DND-41 (cell line): ENCODE measurements around the gene CCDC18.

Experiments
- ATAC-seq: fragments of 200-7000 bp; cut with Tn5 transposase; 3 replicates; pipeline ENCODE4 v1.9.1; 2021; ENCODE audit warnings: low read depth; ENCODE audit not compliant: insufficient read depth
- DNase-seq: peaks from one replicate; pipeline ENCODE4 v3.0.0-alpha.2; 2020
- H2AFZ ChIP-seq: 2 replicates; pipeline ENCODE4 v1.6.0; 2012; ENCODE audit warnings: low read depth, low read length
- H3K27ac ChIP-seq: 2 replicates; pipeline ENCODE4 v1.5.1; 2012; ENCODE audit warnings: low read length, inconsistent platforms
- H3K27me3 ChIP-seq: fragments of 200-600 bp; sonication (generic); 2 replicates; pipeline ENCODE4 v1.6.0; 2012; ENCODE audit warnings: low read length, mild to moderate bottlenecking, inconsistent platforms; ENCODE audit not compliant: insufficient read depth, poor library complexity
- H3K36me3 ChIP-seq: 2 replicates; pipeline ENCODE4 v1.5.1; 2012; ENCODE audit warnings: low read length, inconsistent platforms; ENCODE audit not compliant: insufficient read depth
- H3K4me1 ChIP-seq: 2 replicates; pipeline ENCODE4 v1.5.1; 2012; ENCODE audit warnings: mild to moderate bottlenecking, low read length; ENCODE audit not compliant: insufficient read depth
- H3K4me2 ChIP-seq: 2 replicates; pipeline ENCODE4 v1.6.0; 2012; ENCODE audit warnings: mild to moderate bottlenecking, moderate library complexity, low read length, inconsistent platforms; ENCODE audit not compliant: insufficient read depth
- H3K4me3 ChIP-seq, 2 experiments: fragments of 200-600 bp in 1 of 2; shearing (Covaris generic) in 1 of 2; 2 replicates each; pipeline ENCODE4 v1.5.1; 2012 to 2016; ENCODE audit warnings: inconsistent platforms in 2 of 2, low read length in 2 of 2, mild to moderate bottlenecking in 2 of 2, low read depth in 1 of 2, moderate library complexity in 1 of 2
- H3K79me2 ChIP-seq: 2 replicates; pipeline ENCODE4 v1.6.0; 2012; ENCODE audit warnings: low read length, inconsistent platforms; ENCODE audit not compliant: insufficient read depth
- H3K9ac ChIP-seq: 2 replicates; pipeline ENCODE4 v1.6.0; 2012; ENCODE audit warnings: low read depth, mild to moderate bottlenecking, inconsistent platforms, low read length, moderate library complexity
- H3K9me3 ChIP-seq: 2 replicates; pipeline ENCODE4 v1.5.1; 2012; ENCODE audit warnings: low read length, moderate library complexity, mild to moderate bottlenecking, inconsistent platforms; ENCODE audit not compliant: insufficient read depth, severe bottlenecking
- H4K20me1 ChIP-seq: 2 replicates; pipeline ENCODE4 v1.6.0; 2012; ENCODE audit warnings: low read length; ENCODE audit not compliant: insufficient read depth
- CTCF ChIP-seq: IDR thresholded peaks from 2 replicates; pipeline ENCODE4 v1.5.1; 2012; ENCODE audit warnings: borderline replicate concordance, low read length, moderate library complexity, mild to moderate bottlenecking; ENCODE audit not compliant: poor library complexity, severe bottlenecking; ENCODE audit errors: extremely low read depth
- EZH2 ChIP-seq: IDR thresholded peaks from 3 replicates; pipeline ENCODE4 v1.6.1; 2012; ENCODE audit warnings: borderline replicate concordance, low read depth, mild to moderate bottlenecking, moderate library complexity, low read length, inconsistent platforms; ENCODE audit not compliant: severe bottlenecking

Gene CCDC18

DNA sequence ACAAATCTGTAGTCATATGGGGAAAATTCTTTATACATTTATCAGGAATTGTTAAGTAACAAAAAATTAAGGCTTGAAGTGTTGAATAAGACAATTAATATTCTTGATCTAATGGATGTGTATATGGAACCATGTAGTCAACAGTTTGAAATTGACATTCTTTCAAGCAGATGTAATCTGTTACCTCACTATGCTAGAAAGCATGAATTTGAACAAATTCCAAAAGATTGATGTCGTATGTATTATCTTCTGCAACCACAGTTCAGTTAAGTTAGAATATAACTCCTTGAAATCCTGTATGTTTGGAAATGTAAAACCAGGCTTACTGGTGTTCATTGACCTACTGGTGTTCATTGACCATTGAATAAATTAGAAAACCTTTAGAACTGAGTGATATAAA, 16.1 kb downstream of the CCDC18 start:
- no peak overlapping the region for H3K4me2 ChIP-seq
- H3K79me2 ChIP-seq = no peaks in the 10 kb centered on the region
- no peak overlapping the region for H3K27ac ChIP-seq
- no peak overlapping the region for H3K9ac ChIP-seq
- ATAC-seq (no peak), DNase-seq (no peak)
- TF ChIP-seq CTCF = no peak
- TF ChIP-seq EZH2 = no peak
- no peaks in the 10 kb centered on the region for H4K20me1 ChIP-seq
- H3K4me3 ChIP-seq = no peak overlapping the region
- H3K36me3 ChIP-seq = peaks cover 76% of the 10 kb centered on the region
- no peaks in the 10 kb centered on the region for H3K9me3 ChIP-seq
- no peak overlapping the region for H2AFZ ChIP-seq
- H3K4me1 ChIP-seq = no peaks in the 10 kb centered on the region
- no peaks in the 10 kb centered on the region for H3K27me3 ChIP-seq

DNA sequence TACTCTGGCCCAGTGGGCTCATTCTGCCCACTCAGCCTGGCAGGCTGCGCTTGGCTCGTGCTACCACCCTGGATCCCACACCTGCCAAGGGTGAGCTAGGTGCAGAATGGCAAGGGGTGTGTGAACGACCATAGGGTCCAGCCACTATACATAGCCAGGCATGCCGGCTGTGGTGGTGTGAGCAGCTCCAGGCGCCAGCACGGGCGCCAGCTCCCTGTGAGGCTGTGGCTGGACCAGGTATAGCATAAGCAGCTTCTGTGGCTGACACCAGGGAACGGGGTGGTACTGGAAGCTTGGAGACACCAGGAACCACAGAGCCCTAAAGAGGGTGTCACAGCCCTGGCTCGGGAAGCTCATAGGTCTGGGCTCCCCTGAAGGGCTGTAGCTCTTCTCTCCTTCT, 18.6 kb downstream of the CCDC18 start:
- Histone ChIP-seq H3K27ac (no peak overlapping the region), H3K4me1 (no peaks in the 10 kb centered on the region), H3K4me3 (no peak overlapping the region), H2AFZ (no peak overlapping the region), H3K9me3 (no peaks in the 10 kb centered on the region), H3K79me2 (no peaks in the 10 kb centered on the region), H3K27me3 (no peaks in the 10 kb centered on the region), H3K4me2 (no peak overlapping the region), H3K9ac (no peak overlapping the region), H4K20me1 (no peaks in the 10 kb centered on the region), H3K36me3 (peaks cover 87% of the 10 kb centered on the region)
- no peak for ATAC-seq
- no peak for TF ChIP-seq EZH2
- TF ChIP-seq CTCF = no peak
- DNase-seq = no peak

- Histone ChIP-seq H3K27me3 (no peaks in the 10 kb centered on the region), H3K27ac (no peak overlapping the region), H3K79me2 (no peaks in the 10 kb centered on the region), H3K9me3 (no peaks in the 10 kb centered on the region), H2AFZ (no peak overlapping the region), H3K9ac (no peak overlapping the region), H3K4me1 (no peaks in the 10 kb centered on the region), H3K4me3 (no peak overlapping the region), H4K20me1 (no peaks in the 10 kb centered on the region), H3K36me3 (peaks cover 85% of the 10 kb centered on the region), H3K4me2 (no peak overlapping the region)
- ATAC-seq (no peak), DNase-seq (no peak)
- TF ChIP-seq CTCF (no peak), EZH2 (no peak)
Observed at GRCh38 chr1:93200086-93200620, 19.6 kb downstream of the CCDC18 start.

GRCh38 chr1:93200714-93201113, 20.2 kb downstream of the CCDC18 start:
- Histone ChIP-seq H3K4me2 (no peak overlapping the region), H2AFZ (no peak overlapping the region), H3K9me3 (no peaks in the 10 kb centered on the region), H4K20me1 (no peaks in the 10 kb centered on the region), H3K79me2 (no peaks in the 10 kb centered on the region), H3K4me1 (no peaks in the 10 kb centered on the region), H3K27ac (no peak overlapping the region), H3K27me3 (no peaks in the 10 kb centered on the region), H3K4me3 (no peak overlapping the region), H3K9ac (no peak overlapping the region), H3K36me3 (peaks cover 84% of the 10 kb centered on the region)
- ATAC-seq (no peak), DNase-seq (no peak)
- TF ChIP-seq EZH2 (no peak), CTCF (no peak)
